Middle frontal gyrus (tissue), 1 donor: Measurements from ENCODE around the gene CHST2.
"Not testable (repeated sequence)": the region's sequence is repeated elsewhere in the genome, so short reads cannot be mapped to it uniquely, and the experiment has no call there.

Experiments used
- DNase-seq: peaks from one replicate; pipeline ENCODE4 v3.0.0-alpha.2; 2015; ENCODE audit warnings: low spot score; ENCODE audit errors: extremely low spot score

CHST2 gene

DNA sequence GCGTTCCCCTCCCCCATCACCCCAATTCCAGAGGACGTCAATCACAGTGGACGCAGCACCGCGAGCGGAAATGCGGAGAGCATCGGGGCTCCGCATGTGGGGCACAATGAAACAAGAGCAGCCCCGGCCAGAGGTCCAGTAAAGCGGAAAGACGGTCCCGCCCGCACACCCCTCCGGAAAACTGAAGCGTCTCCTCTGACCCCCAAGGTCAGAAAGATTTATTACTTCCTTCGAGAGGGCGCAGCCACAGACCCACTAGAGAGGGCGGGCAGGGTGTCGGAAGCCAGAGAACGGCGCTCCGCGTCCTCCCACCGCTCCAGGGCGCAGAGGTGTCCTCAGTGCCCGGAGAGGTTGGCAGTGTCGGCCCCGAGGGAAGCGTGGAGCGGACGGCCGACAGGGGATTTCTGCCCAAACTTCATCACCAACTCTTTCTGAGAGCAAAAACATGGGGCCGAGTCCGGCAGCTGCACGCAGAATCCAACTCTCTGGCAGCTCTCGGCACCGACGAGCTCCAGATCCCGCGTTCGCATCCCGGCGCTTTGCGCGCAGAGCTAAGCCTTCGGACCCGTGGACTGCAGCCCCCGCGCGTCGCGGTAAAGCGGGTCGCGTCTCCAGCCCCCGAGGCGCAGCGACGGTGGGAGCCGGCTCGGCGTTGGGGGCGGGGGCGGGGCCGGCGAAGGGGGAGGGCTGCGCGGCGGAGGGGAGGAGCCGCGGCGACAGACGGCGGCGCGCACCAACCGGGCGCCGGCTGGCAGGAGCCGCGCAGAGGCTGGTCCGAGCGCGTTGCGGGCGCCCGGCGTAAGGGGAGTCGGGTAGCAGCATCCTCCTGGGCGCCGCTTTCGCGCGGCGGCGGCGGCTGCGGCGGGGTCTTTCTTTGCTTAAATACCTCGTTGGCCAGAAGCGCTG, at the start of gene CHST2:
Gene CHST2 (plus strand): TSS at position 763 of the 906 bp plus-strand sequence. CDS start 1,046 bp downstream, outside the sequence.
- peak; percentile 48 for DNase-seq

GRCh38 chr3:143070977-143071551, 48.5 kb upstream of the CHST2 start:
- DNase-seq: no peak

DNA sequence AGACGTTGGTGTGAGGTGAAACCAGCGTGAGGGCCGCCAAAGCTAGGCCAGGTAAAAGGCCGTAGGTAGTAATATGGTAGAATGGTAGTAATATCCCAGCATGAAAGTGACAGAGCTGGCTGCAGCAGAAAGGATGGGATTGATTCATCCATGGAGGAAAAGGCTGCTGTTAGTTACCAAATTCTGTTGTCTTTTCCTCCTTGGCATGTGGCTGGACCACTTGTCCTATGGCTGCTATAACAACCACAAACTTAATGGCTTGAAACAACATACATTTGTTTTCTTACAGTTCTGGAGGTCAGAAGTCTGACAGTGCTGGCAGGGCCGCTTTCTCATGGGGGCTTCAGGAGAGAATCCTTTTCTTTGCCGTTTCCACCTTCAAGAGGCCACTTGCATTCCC, 47.8 kb upstream of the CHST2 start:
- no peak for DNase-seq

- not testable (repeated sequence) for DNase-seq
These were observed 47.1 kb upstream of the CHST2 start for GRCh38 chr3:143072298-143073020.

DNA sequence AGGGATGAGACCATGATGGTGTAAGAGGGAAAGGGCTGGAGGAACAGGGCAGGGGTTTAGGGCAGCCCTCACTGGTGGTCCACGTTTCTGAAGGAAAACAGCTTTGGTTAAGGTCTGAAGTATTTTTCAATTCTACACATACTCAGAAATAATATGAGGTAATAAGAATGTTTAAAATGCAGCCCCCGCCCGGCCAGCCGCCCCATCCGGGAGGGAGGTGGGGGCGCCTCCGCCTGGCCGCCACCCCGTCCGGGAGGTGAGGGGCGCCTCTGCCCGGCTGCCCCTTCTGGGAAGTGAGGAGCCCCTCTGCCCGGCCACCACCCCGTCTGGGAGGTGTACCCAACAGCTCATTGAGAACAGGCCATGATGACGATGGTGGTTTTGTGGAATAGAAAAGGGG, 46.0 kb upstream of the CHST2 start:
- DNase-seq: not testable (repeated sequence)

DNA sequence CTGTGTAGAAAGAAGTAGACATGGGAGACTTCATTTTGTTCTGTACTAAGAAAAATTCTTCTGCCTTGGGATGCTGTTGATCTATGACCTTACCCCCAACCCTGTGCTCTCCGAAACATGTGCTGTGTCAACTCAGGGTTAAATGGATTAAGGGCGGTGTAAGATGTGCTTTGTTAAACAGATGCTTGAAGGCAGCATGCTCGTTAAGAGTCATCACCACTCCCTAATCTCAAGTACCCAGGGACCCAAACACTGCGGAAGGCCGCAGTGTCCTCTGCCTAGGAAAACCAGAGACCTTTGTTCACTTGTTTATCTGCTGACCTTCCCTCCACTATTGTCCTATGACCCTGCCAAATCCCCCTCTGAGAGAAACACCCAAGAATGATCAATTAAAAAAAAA, 45.6 kb upstream of the CHST2 start:
- not testable (repeated sequence) for DNase-seq

DNA sequence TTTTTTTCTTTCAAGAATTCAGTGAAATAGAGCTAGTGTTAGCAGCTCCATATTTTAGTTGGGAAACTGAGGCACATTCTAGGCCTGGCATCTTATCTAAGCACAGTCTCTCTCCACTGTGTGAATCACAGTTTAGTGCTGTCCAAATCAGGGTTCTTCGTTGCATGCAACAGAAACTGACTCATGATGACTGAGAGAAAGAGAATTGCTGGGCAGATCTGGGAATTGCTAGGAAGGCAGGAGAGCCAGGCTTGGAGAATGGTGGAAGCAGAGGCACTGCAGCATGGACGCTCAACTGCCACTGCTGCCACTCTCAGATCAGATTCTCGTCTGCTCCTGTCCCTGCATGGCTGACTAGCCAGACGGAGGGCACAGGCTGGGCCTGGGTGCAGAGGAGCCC, 40.7 kb upstream of the CHST2 start:
- no peak for DNase-seq

DNA sequence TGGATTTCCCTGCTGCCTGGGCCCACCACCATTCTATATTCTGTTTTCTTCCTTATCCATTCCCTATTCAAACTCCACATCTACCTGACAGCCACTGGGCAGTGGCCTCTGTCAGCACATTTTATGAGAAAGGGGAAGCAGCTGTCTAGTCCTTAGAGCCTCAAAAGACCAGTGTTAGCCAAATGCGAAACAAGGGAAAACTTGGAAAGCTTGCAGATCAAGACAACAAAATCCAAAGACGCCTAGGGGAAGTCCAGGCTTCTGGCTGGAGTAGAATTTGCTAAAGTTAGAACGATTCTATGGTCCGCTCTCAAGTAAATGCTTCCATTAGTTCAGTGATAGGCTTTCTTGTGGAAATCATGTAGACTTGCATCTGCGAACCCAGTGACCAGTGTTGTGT, 39.4 kb upstream of the CHST2 start:
- no peak for DNase-seq

DNA sequence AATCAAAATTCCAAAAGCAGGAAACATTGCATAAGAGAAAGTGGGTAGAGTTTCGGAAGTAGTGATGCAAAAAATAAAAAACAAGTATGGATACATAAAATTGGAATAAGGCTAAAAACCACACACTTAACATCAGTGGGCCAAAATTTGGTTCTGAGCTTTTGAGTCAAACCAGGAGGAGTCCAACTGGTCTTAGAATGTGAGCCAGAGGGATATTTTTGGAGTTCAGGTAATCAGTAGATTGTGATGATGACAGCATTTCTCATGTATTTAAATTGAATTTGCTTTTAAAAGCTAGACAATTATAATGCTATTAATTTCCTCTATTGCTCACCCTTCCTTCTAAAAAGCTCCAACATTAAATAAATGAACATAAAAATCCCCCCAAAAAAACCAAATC, 38.2 kb upstream of the CHST2 start:
- DNase-seq: no peak

GRCh38 chr3:143081844-143082778, 37.5 kb upstream of the CHST2 start:
- DNase-seq: no peak

GRCh38 chr3:143083781-143084180, 35.8 kb upstream of the CHST2 start:
- DNase-seq: no peak

DNA sequence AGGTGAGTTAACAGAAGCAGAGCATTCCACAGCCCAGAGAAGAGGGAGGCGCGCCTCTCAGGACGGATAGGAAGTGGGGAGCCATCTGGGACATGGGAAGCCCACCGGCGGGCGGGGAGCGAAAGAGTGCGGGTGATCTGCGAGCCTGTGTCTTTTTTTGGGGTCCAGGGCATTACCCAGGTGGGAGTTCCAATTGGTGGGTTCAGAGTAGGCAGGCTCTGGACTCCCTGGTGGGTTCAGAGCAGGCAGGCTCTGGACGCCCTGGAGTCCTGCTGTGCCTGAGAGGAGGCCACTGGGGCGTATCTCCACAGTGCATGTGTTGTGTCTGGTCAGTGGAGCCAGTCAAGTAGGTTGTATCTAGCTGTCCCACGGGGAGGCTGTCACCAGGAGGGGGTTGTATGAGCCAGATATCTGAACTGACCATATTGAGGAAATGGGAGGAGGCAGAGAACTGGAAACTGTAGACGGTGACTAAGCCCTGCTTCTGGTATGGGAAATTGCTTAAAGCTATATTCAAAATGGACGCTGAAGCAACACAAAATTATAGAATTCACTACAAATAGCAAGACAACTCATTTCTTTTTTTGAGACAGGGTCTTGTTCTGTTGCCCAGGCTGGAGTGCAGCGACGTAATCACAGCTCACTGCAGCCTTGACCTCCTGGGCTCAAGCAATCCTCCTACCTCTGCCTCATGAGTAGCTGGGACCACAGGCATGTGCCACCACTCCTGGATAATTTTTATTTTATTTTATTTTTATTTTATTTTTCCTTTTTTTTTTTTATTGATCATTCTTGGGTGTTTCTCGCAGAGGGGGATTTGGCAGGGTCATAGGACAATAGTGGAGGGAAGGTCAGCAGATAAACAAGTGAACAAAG, 34.5 kb upstream of the CHST2 start:
- no peak for DNase-seq

DNA sequence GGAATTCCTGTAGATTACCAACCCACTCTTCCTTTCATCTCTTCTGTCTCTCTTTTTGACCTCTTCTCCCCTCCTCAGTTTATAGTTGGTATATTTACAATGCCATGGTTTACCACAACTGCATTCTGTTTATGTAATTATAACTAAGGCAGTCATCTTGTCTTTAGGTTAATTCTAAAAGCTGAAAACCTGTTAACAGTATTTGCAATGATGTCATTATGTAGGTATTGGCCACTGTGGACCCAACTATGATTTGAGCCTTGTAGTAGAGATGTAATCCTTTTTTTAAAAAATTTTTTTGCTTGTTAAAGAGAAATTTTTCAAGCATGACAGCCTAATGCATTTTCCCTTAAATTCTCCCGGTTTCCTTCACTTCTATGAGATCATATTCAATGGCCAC, 30.7 kb upstream of the CHST2 start:
- no peak for DNase-seq

DNA sequence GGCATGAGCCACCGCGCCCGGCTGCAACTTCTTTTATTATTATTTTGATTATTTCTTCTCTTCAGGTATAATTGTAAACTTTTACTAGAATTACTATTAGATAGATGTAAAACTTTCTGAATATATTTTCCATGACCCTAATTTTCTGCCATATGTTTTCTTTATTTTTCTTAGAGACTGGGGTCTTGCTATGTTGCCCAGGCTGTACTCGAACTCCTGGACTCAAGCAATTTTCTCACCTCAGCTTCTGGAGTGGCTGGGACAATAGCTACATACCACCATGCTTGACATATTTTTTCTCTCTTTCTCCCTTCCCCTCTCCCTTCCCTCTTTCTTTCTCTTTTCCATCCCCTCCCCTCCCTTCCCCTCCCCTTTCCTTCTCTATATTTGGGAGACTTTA, 29.6 kb upstream of the CHST2 start:
- DNase-seq: no peak

DNA sequence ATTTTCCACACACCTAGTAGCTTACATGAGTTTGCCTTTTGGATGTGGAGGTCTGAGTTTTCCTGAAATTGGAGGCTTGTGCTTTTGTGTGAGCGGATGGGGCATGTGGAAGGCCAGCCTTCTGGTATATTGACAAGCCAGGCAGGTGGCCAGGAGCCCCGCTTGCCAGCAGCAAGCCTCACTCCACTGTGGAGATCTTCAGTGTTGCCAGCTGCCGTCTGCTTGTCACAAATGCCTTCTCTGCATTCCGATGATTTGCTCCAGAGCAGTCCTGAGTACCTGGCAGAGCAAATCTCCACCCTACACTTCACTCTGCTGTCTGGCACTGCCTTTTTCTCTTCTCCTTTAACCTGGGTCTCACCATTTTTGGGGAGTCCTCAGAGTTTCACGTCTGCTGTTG, 29.1 kb upstream of the CHST2 start:
- DNase-seq: no peak

DNA sequence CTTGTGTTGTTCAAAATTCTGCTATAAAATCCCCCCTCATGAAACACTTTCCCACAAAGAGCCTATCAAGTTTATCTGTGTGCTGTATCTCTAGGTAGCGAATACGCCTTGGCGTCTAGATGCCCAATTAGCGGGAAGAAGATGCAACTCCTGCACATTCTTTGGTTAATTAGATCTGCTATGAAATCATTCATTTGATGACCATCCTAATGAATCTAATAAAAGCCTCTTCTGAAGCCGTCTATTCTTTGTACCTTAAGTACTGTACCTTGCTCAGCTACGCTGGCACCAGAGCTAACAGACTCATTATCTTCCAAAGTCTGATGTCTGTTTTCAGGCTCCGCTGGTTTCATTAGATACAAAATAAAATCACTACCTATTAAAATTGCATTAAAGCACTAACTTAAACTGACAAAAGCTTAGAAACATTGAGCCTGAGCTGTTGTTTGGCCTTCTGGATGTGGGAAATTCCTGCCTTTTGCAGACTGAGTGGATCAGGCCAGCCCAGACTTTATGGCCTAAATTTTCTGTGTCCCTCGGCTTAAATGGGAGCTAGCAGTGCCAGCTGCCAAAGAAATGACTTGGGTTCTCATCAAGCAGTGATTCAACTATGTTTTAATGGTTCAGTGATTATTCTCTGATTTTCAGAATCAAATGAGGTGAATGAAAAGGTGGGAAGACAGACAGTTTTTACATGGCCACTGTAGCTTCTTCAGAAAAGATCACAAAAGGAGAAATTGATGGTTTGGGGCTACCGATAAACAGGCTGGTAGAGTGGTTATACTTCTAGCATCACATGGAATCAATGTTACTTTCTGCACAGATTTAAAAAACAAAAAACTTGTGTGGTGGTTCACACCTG, 28.4 kb upstream of the CHST2 start:
- DNase-seq: no peak

GRCh38 chr3:143092191-143092590, 27.4 kb upstream of the CHST2 start:
- DNase-seq: no peak

GRCh38 chr3:143095813-143096212, 23.8 kb upstream of the CHST2 start:
- no peak for DNase-seq
